Thymus (tissue), 11 donors: ENCODE data around the gene NEDD9. TPM values are rescaled to one million over a fixed set of nuclear protein-coding genes. Genes with fewer than 3 reads are reported as not detected.

Experiments
- DNase-seq, 9 donors: peaks; one replicate each; pipeline ENCODE4 v3.0.0-alpha.2; 2013; ENCODE audit warnings: low spot score in 9 of 9, low read depth in 6 of 9, missing footprints in 1 of 9
- H3K27ac ChIP-seq, 2 donors: one replicate each; pipeline ENCODE4 v1.5.1; 2013; ENCODE audit warnings: control low read depth in 1 of 2, low read depth in 1 of 2, low read length in 1 of 2, mild to moderate bottlenecking in 1 of 2, moderate library complexity in 1 of 2
- H3K27me3 ChIP-seq, 2 donors: one replicate each; pipeline ENCODE4 v1.5.1; 2013; ENCODE audit warnings: low read length in 1 of 2; ENCODE audit not compliant: control insufficient read depth in 2 of 2, insufficient read depth in 1 of 2
- H3K36me3 ChIP-seq, 2 donors: one replicate each; pipeline ENCODE4 v1.5.1; 2013; ENCODE audit warnings: low read length in 1 of 2, mild to moderate bottlenecking in 1 of 2, moderate library complexity in 1 of 2; ENCODE audit not compliant: control insufficient read depth in 2 of 2, insufficient read depth in 2 of 2
- H3K4me1 ChIP-seq, 2 donors: one replicate each; pipeline ENCODE4 v1.5.1; 2013; ENCODE audit warnings: low read length in 2 of 2; ENCODE audit not compliant: control insufficient read depth in 2 of 2, insufficient read depth in 2 of 2
- H3K4me3 ChIP-seq, 2 donors: one replicate each; pipeline ENCODE4 v1.5.1; 2013; ENCODE audit warnings: low read length in 2 of 2, control low read depth in 1 of 2, mild to moderate bottlenecking in 1 of 2
- H3K9me3 ChIP-seq, 2 donors: one replicate each; pipeline ENCODE4 v1.5.1; 2013; ENCODE audit warnings: low read length in 1 of 2, mild to moderate bottlenecking in 1 of 2; ENCODE audit not compliant: control insufficient read depth in 2 of 2, insufficient read depth in 1 of 2
- WGBS: extraction: QIAGEN DNeasy Blood & Tissue Kit; methylation state at CpG from one replicate; pipeline ENCODE4 v1.1.7; 2013; 5-methylcytosine and 5-hydroxymethylcytosine counted together
- polyA plus RNA-seq: library from polyadenylated mRNA; stranded (reverse); fragments of 200-250 nt; gene quantifications from one replicate; pipeline ENCODE4 v1.2.3, GENCODE V29; 2013
- total RNA-seq: library from RNA; stranded (reverse); fragments of 120-200 nt; gene quantifications from one replicate; pipeline ENCODE4 v1.2.4, GENCODE V29; 2013
- donor health status: healthy.

The NEDD9 gene
- total and polyA plus RNA-seq, 2 donors = 15.0 to 29.4 TPM

DNA sequence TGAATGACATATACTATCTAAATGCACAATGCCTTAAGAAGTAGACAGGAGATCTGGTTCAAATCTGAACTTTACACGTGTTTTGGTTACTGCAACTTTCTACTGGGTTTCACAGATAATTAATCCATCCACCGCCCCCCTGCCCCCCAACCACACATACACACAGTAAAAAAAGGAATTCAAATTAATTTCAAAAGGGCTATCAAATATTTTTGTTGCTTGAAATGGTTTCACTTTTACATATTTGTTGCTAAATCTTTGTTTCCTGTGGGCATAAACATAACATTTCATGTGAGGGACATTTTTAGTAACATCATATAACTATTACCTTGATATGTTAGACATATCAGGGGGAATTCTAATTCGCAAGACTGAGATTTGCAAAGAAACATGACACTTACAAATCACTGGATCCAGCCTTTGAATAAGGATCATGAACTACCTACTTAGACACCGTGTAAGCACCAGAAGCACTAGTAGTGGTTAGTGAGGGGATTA lies 7.5 kb downstream of the NEDD9 start:
- H3K27ac ChIP-seq = no peak overlapping the region
- no peak for DNase-seq
- H3K9me3 ChIP-seq = no peaks in the 10 kb centered on the region
- H3K36me3 ChIP-seq = no peaks in the 10 kb centered on the region
- H3K4me1 ChIP-seq = peaks cover 32 to 43% of the 10 kb centered on the region in 2 donors
- no peak overlapping the region for H3K4me3 ChIP-seq
- 88% methylated on average over 4 of the region's 4 CpGs for WGBS
- H3K27me3 ChIP-seq = no peaks in the 10 kb centered on the region

- DNase-seq = peak in 2 of 9 donors; percentile 53 to 73
- no peaks in the 10 kb centered on the region for H3K36me3 ChIP-seq
- WGBS = 58% methylated on average over 9 of the region's 9 CpGs
- no peak overlapping the region for H3K4me3 ChIP-seq
- H3K4me1 ChIP-seq = peaks cover 32 to 47% of the 10 kb centered on the region in 2 donors
- peak overlapping the region; percentile 2 to 21 for H3K27ac ChIP-seq
- H3K27me3 ChIP-seq = no peaks in the 10 kb centered on the region
- H3K9me3 ChIP-seq = no peaks in the 10 kb centered on the region
Measured at GRCh38 chr6:11224252-11224965, 8.1 kb downstream of the NEDD9 start.

DNA sequence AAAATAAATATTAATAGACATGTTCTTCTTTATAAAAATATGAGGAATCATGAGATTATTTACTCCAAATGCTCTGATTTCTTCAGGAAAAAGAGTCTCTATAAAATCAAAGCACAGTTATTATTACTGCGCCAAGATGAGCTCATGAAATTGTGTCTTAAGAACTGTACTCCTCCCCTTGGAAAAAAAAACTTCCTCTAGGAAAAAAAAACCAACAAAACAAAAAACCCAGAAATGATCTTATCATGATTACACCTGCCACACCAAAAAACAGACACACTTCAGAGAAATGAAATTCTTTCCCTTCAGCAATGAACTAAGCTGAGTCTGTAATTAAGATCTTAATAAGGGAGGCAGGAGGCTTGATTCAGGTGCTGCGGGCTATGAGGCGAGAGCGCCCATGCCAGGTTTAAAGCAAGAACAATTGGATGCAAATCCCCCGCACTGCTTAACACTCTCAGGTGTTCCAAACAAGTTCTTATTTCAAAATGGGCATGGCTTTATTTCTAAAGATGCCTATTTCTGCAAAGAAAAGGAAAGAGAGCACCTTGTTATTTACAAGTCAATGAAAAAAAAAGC lies 9.1 kb downstream of the NEDD9 start:
- no peaks in the 10 kb centered on the region for H3K9me3 ChIP-seq
- H3K36me3 ChIP-seq = peaks cover 0 to 3% of the 10 kb centered on the region in 2 donors
- peak overlapping the region in 1 of 2 donors; percentile 55 for H3K27ac ChIP-seq
- WGBS = 97% methylated on average over 5 of the region's 5 CpGs
- peaks cover 38 to 53% of the 10 kb centered on the region in 2 donors for H3K4me1 ChIP-seq
- H3K4me3 ChIP-seq = no peak overlapping the region
- no peak for DNase-seq
- H3K27me3 ChIP-seq = no peaks in the 10 kb centered on the region

- WGBS = 82% methylated on average over 5 of the region's 5 CpGs
- H3K36me3 ChIP-seq = peaks cover 0 to 3% of the 10 kb centered on the region in 2 donors
- no peaks in the 10 kb centered on the region for H3K27me3 ChIP-seq
- no peak overlapping the region for H3K4me3 ChIP-seq
- no peak for DNase-seq
- H3K27ac ChIP-seq = peak overlapping the region; percentile 55 to 68
- H3K9me3 ChIP-seq = no peaks in the 10 kb centered on the region
- peaks cover 45 to 60% of the 10 kb centered on the region in 2 donors for H3K4me1 ChIP-seq
Measured at GRCh38 chr6:11222385-11223277, 9.8 kb downstream of the NEDD9 start.

DNA sequence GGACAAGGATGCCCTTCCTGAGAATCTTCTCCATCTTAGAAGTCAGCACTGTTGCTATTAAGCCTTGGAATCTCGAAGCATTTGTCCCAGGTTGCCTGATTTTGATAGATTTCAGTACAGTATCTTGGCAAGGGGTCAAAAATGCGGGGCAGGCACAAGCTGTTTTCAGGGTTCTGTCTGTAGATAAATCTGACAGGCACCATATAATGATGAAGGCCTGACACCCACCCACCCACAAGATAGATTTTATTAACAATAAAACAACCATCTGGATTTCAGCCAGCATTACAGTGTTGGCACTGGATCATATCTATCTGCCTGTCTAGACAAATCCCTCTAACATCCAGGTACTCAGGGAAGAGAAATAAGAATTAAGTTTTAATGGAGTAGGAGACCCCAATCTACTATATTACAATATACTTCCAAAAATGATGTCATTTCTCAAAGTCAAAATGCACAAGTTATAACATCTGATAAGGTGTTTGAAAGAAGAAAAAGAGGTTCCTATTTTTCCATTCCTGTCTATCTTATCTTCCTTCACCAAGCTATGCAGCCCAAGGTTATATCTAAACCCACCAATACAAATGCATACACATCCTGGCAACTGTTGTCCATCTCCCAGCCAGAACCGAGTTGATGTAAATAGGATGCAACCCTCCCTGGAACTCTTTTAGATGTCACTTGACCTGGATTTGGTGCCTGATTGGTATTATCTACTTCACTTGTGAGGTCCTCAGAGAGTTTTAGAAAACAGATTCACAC lies 10.7 kb downstream of the NEDD9 start:
- 92% methylated on average over 3 of the region's 3 CpGs for WGBS
- no peak for DNase-seq
- no peak overlapping the region for H3K4me3 ChIP-seq
- peaks cover 52 to 68% of the 10 kb centered on the region in 2 donors for H3K4me1 ChIP-seq
- H3K27me3 ChIP-seq = no peaks in the 10 kb centered on the region
- H3K9me3 ChIP-seq = no peaks in the 10 kb centered on the region
- H3K36me3 ChIP-seq = peaks cover 0 to 3% of the 10 kb centered on the region in 2 donors
- H3K27ac ChIP-seq = peak overlapping the region; percentile 45 to 48

GRCh38 chr6:11219400-11219834 lies 13.1 kb downstream of the NEDD9 start:
- Histone ChIP-seq H3K4me3 (no peak overlapping the region), H3K27ac (no peak overlapping the region), H3K27me3 (no peaks in the 10 kb centered on the region), H3K9me3 (no peaks in the 10 kb centered on the region), H3K36me3 (peaks cover 0 to 3% of the 10 kb centered on the region in 2 donors), H3K4me1 (peaks cover 53 to 82% of the 10 kb centered on the region in 2 donors)
- no peak for DNase-seq
- 95% methylated on average over 4 of the region's 4 CpGs for WGBS

GRCh38 chr6:11218538-11219399 lies 13.7 kb downstream of the NEDD9 start:
- H3K27ac ChIP-seq = peak overlapping the region in 1 of 2 donors; percentile 23
- H3K27me3 ChIP-seq = no peaks in the 10 kb centered on the region
- peaks cover 0 to 3% of the 10 kb centered on the region in 2 donors for H3K36me3 ChIP-seq
- no peak for DNase-seq
- H3K9me3 ChIP-seq = no peaks in the 10 kb centered on the region
- 93% methylated on average over 12 of the region's 12 CpGs for WGBS
- H3K4me3 ChIP-seq = no peak overlapping the region
- H3K4me1 ChIP-seq = peaks cover 53 to 79% of the 10 kb centered on the region in 2 donors

DNA sequence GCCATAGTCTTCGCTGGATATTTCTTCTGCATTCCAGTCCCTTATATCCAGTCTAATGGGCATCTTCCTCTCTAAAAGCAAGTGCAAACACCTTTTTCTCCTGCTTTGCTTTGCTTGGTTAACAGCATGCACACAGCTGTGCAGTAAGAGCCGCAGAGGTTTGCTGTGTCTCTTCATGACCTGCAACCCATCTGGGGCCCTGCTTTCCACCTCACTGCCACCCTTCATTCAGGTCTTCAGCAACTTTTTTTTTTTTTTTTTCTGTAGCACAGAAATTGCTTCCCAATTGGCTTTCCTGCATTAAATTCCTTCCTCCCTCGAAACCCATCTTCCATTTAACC lies 14.4 kb downstream of the NEDD9 start:
- peak in 3 of 9 donors; percentile 53 to 76 (median 57) for DNase-seq
- Histone ChIP-seq H3K27me3 (no peaks in the 10 kb centered on the region), H3K36me3 (peaks cover 5 to 10% of the 10 kb centered on the region in 2 donors), H3K27ac (peak overlapping the region; percentile 0 to 20), H3K4me1 (peaks cover 55 to 80% of the 10 kb centered on the region in 2 donors), H3K9me3 (no peaks in the 10 kb centered on the region), H3K4me3 (no peak overlapping the region)
- WGBS = 63% methylated on average over 3 of the region's 3 CpGs
